ENCODE measurements around the gene CDH12.

DNA sequence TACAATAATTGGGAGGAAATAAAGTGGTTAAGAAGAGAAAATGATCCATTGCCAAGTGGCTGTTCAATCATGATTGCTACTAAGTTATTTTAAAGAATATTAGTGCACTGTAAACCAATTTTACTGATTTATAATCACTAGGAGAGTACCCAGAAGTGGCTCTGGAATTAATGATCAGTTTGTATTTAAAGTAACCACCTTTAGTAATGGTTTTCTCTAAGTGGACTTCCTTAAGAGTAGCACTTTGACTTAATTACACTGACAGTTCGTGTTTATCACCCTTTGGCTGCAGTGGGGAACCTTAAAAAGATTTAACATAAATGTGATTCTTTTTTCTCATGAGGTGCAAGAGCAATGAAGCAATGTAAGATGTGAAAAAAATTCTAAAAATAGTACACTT is 310.8 kb downstream of the CDH12 start:
- TF ChIP-seq, protein P1, sequence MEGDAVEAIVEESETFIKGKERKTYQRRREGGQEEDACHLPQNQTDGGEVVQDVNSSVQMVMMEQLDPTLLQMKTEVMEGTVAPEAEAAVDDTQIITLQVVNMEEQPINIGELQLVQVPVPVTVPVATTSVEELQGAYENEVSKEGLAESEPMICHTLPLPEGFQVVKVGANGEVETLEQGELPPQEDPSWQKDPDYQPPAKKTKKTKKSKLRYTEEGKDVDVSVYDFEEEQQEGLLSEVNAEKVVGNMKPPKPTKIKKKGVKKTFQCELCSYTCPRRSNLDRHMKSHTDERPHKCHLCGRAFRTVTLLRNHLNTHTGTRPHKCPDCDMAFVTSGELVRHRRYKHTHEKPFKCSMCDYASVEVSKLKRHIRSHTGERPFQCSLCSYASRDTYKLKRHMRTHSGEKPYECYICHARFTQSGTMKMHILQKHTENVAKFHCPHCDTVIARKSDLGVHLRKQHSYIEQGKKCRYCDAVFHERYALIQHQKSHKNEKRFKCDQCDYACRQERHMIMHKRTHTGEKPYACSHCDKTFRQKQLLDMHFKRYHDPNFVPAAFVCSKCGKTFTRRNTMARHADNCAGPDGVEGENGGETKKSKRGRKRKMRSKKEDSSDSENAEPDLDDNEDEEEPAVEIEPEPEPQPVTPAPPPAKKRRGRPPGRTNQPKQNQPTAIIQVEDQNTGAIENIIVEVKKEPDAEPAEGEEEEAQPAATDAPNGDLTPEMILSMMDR (IDR thresholded peaks at IDR 0.05; ENCODE audit: low read depth, low read length), result no peak
- TF ChIP-seq EZH2phosphoT487 (IDR thresholded peaks at IDR 0.05; ENCODE audit: low read depth), result no peak
